ENCODE measurements around the gene NDUFS8.

Gene NDUFS8

GRCh38 chr11:68002938-68003845, 27.3 kb upstream of the NDUFS8 start:
- no peak for DNase-seq (ENCODE audit: low read depth in 2 of 3, low spot score in 2 of 3)

GRCh38 chr11:68003846-68004550, 26.5 kb upstream of the NDUFS8 start, which contains the start of gene UNC93B1:
Gene UNC93B1 (minus strand): TSS chr11:68004097. CDS start chr11:68004043, 54 bp downstream.
- peak; percentile 57 to 66 (median 63) for DNase-seq (ENCODE audit: low read depth in 2 of 3, low spot score in 2 of 3)

GRCh38 chr11:68004551-68005335, 25.7 kb upstream of the NDUFS8 start:
- DNase-seq (ENCODE audit: low read depth in 2 of 3, low spot score in 2 of 3), result no peak

GRCh38 chr11:68006606-68007166, 23.8 kb upstream of the NDUFS8 start:
- no peak for DNase-seq (ENCODE audit: low read depth in 2 of 3, low spot score in 2 of 3)

GRCh38 chr11:68007498-68008380, 22.7 kb upstream of the NDUFS8 start:
- DNase-seq (ENCODE audit: low read depth in 2 of 3, low spot score in 2 of 3), result no peak

- no peak for DNase-seq (ENCODE audit: low read depth in 2 of 3, low spot score in 2 of 3)
These were observed 21.8 kb upstream of the NDUFS8 start for GRCh38 chr11:68008381-68009337.

GRCh38 chr11:68009391-68010089, 20.9 kb upstream of the NDUFS8 start:
- no peak for DNase-seq (ENCODE audit: low read depth in 2 of 3, low spot score in 2 of 3)

- no peak for DNase-seq (ENCODE audit: low read depth in 2 of 3, low spot score in 2 of 3)
These were observed 20.1 kb upstream of the NDUFS8 start, which contains the start of gene ALDH3B1 for GRCh38 chr11:68010090-68011041. Gene ALDH3B1 (plus strand): TSS chr11:68010327. CDS start chr11:68015298, 4,971 bp downstream.

- DNase-seq (ENCODE audit: low read depth in 2 of 3, low spot score in 2 of 3), result no peak
These were observed 19.2 kb upstream of the NDUFS8 start for GRCh38 chr11:68011051-68011943.

- no peak for DNase-seq (ENCODE audit: low read depth in 2 of 3, low spot score in 2 of 3)
These were observed 18.2 kb upstream of the NDUFS8 start for GRCh38 chr11:68012044-68012842.

- DNase-seq (ENCODE audit: low read depth in 2 of 3, low spot score in 2 of 3), result no peak
These were observed 17.5 kb upstream of the NDUFS8 start for GRCh38 chr11:68012843-68013610.

GRCh38 chr11:68013611-68014156, 16.8 kb upstream of the NDUFS8 start:
- no peak for DNase-seq (ENCODE audit: low read depth in 2 of 3, low spot score in 2 of 3)

- no peak for DNase-seq (ENCODE audit: low read depth in 2 of 3, low spot score in 2 of 3)
These were observed 16.1 kb upstream of the NDUFS8 start for GRCh38 chr11:68014157-68014946.

Data from activated CD8-positive, alpha-beta memory T cell treated with anti-CD3 and anti-CD28 coated beads for 48 hours (primary cell).